Activated T-cell treated with anti-CD3 and anti-CD28 coated beads for 48 hours (primary cell): ENCODE data around the gene FCER2.
A peak's percentile ranks its signal among the peaks of the same experiment; 100 is the strongest.
"Not testable (repeated sequence)": the region's sequence is repeated elsewhere in the genome, so short reads cannot be mapped to it uniquely, and the experiment has no call there.

Experiments
- DNase-seq: peaks from one replicate; pipeline ENCODE4 v3.0.0-alpha.2; 2020; ENCODE audit warnings: low read depth

Gene FCER2

GRCh38 chr19:7701654-7702457 is at the start of gene FCER2:
Gene FCER2 (minus strand): TSS chr19:7702131. CDS start chr19:7699760, 2,371 bp downstream.
- DNase-seq, result no peak

- DNase-seq, result no peak
Measured at GRCh38 chr19:7751157-7751783, 49.3 kb upstream of the FCER2 start.

GRCh38 chr19:7748756-7749155 is 46.8 kb upstream of the FCER2 start:
- DNase-seq, result no peak

- no peak for DNase-seq
Measured at GRCh38 chr19:7748171-7748570, 46.2 kb upstream of the FCER2 start.

GRCh38 chr19:7746903-7747884 is 45.3 kb upstream of the FCER2 start, which contains the start of gene CD209:
Gene CD209 (minus strand): TSS chr19:7747534. CDS start chr19:7747511, 23 bp downstream.
- no peak for DNase-seq

GRCh38 chr19:7746306-7746705 is 44.4 kb upstream of the FCER2 start:
- DNase-seq, result not testable (repeated sequence)

GRCh38 chr19:7744871-7745650 is 43.1 kb upstream of the FCER2 start:
- no peak for DNase-seq

GRCh38 chr19:7744199-7744786 is 42.4 kb upstream of the FCER2 start:
- DNase-seq, result no peak

- DNase-seq, result no peak
Measured at GRCh38 chr19:7743425-7743841, 41.5 kb upstream of the FCER2 start.

- DNase-seq, result no peak
Measured at GRCh38 chr19:7742991-7743390, 41.1 kb upstream of the FCER2 start.

- DNase-seq, result no peak
Measured at GRCh38 chr19:7742575-7742974, 40.6 kb upstream of the FCER2 start.

GRCh38 chr19:7740682-7741054 is 38.7 kb upstream of the FCER2 start:
- no peak for DNase-seq

- no peak for DNase-seq
Measured at GRCh38 chr19:7739801-7740681, 38.1 kb upstream of the FCER2 start.

GRCh38 chr19:7739211-7739755 is 37.4 kb upstream of the FCER2 start:
- no peak for DNase-seq

- peak; percentile 48 for DNase-seq
Measured at GRCh38 chr19:7738023-7738422, 36.1 kb upstream of the FCER2 start.

- DNase-seq, result no peak
Measured at GRCh38 chr19:7737215-7737614, 35.3 kb upstream of the FCER2 start.

- DNase-seq, result no peak
Measured at GRCh38 chr19:7736148-7736547, 34.2 kb upstream of the FCER2 start.

- no peak for DNase-seq
Measured at GRCh38 chr19:7734220-7735203, 32.6 kb upstream of the FCER2 start.

GRCh38 chr19:7733376-7733775 is 31.4 kb upstream of the FCER2 start:
- DNase-seq, result no peak
